IPS DF 4.7 (cell line): ENCODE data around the gene NPM3.

Experiments used
- DNase-seq: peaks from one replicate; pipeline ENCODE4 v3.0.0-alpha.2; 2013; ENCODE audit warnings: low spot score; ENCODE audit errors: extremely low read depth

Gene NPM3

GRCh38 chr10:101782811-101783735, at the start of gene NPM3:
Gene NPM3 (minus strand): TSS chr10:101783446. CDS start chr10:101783390, 56 bp downstream.
- DNase-seq, result no peak

- DNase-seq, result no peak
Observed at GRCh38 chr10:101832325-101832771, 49.1 kb upstream of the NPM3 start.

GRCh38 chr10:101831169-101831811, 48.0 kb upstream of the NPM3 start:
- no peak for DNase-seq

- no peak for DNase-seq
Observed at GRCh38 chr10:101830322-101831168, 47.3 kb upstream of the NPM3 start.

GRCh38 chr10:101829561-101830315, 46.5 kb upstream of the NPM3 start:
- DNase-seq, result no peak

- no peak for DNase-seq
Observed at GRCh38 chr10:101828766-101829551, 45.7 kb upstream of the NPM3 start.

GRCh38 chr10:101827919-101828600, 44.8 kb upstream of the NPM3 start:
- DNase-seq, result no peak

GRCh38 chr10:101826852-101827434, 43.7 kb upstream of the NPM3 start:
- no peak for DNase-seq

- DNase-seq, result no peak
Observed at GRCh38 chr10:101824736-101825135, 41.5 kb upstream of the NPM3 start.

- DNase-seq, result no peak
Observed at GRCh38 chr10:101818872-101819633, 35.8 kb upstream of the NPM3 start.

- peak; percentile 100 for DNase-seq
Observed at GRCh38 chr10:101818119-101818871, 35.0 kb upstream of the NPM3 start, which contains the start of gene OGA. Gene OGA (minus strand): TSS chr10:101818444. CDS start chr10:101818022, 422 bp downstream.

GRCh38 chr10:101817337-101818118, 34.3 kb upstream of the NPM3 start:
- DNase-seq, result no peak

- DNase-seq, result no peak
Observed at GRCh38 chr10:101816913-101817336, 33.7 kb upstream of the NPM3 start.

GRCh38 chr10:101816376-101816775, 33.1 kb upstream of the NPM3 start:
- DNase-seq, result no peak

- DNase-seq, result no peak
Observed at GRCh38 chr10:101814466-101815071, 31.3 kb upstream of the NPM3 start.

- DNase-seq, result no peak
Observed at GRCh38 chr10:101812606-101813005, 29.4 kb upstream of the NPM3 start.
